ENCODE measurements around the gene CHRM3.

The CHRM3 gene

DNA sequence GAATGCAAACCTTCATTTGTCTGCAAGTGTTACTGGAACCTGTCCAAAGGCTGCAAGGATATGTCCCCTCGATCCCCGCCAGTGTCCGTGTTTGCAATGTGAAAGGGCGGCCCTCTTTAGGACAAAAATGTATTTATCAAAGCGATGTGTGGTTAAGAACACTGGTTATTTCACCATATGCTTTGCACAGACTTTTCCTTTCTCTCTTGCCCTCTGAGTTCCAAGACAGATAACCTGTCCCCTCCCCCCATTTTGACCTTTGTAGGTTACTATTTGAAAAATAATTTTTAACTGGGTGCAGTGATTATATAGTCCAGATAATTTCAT is 1.8 kb downstream of the CHRM3 start:
- Histone ChIP-seq H3K23ac (ENCODE audit: low read length) (peak overlapping the region; percentile 29), H3K36me3 (ENCODE audit: control insufficient read depth in 1 of 2, insufficient read depth in 2 of 2, low read length in 2 of 2) (no peaks in the 10 kb centered on the region), H3K79me2 (ENCODE audit: control insufficient read depth, insufficient read depth, low read length, poor library complexity) (no peaks in the 10 kb centered on the region), H3K18ac (ENCODE audit: low read length) (no peak overlapping the region), H3K14ac (ENCODE audit: low read length) (no peak overlapping the region), H3K9me3 (ENCODE audit: insufficient read depth, low read depth, low read length) (no peaks in the 10 kb centered on the region), H3K27ac (ENCODE audit: low read depth, low read length) (no peak overlapping the region), H3K4ac (ENCODE audit: low read depth, low read length) (no peak overlapping the region), H4K91ac (ENCODE audit: low read depth, low read length) (no peak overlapping the region), H2BK5ac (ENCODE audit: low read depth, low read length, poor library complexity) (no peak overlapping the region), H4K12ac (ENCODE audit: low read depth, low read length) (no peak overlapping the region), H3K27me3 (ENCODE audit: insufficient read depth, low read length) (peaks cover 15% of the 10 kb centered on the region), H4K8ac (ENCODE audit: low read depth, low read length) (no peak overlapping the region), H3K9ac (ENCODE audit: low read length) (no peak overlapping the region), H2BK12ac (ENCODE audit: low read length) (no peak overlapping the region), H3K4me2 (ENCODE audit: low read length) (peak overlapping the region; percentile 76), H3K4me3 (ENCODE audit: low read depth, low read length) (no peak overlapping the region), H3K79me1 (ENCODE audit: low read length) (no peaks in the 10 kb centered on the region), H2AFZ (ENCODE audit: insufficient read depth, low read length, poor library complexity) (no peak overlapping the region), H2BK120ac (ENCODE audit: insufficient read depth, low read length, poor library complexity) (no peak overlapping the region), H2AK5ac (ENCODE audit: low read length) (no peak overlapping the region), H3K4me1 (ENCODE audit: control insufficient read depth in 1 of 2, insufficient read depth in 2 of 2, low read length in 2 of 2) (peaks cover 9 to 13% of the 10 kb centered on the region in 2 experiments)
- DNase-seq = no peak
- WGBS (ENCODE audit: extremely low coverage, insufficient coverage, insufficient read length) = no CpG with 5 or more reads among the region's 5 CpGs

DNA sequence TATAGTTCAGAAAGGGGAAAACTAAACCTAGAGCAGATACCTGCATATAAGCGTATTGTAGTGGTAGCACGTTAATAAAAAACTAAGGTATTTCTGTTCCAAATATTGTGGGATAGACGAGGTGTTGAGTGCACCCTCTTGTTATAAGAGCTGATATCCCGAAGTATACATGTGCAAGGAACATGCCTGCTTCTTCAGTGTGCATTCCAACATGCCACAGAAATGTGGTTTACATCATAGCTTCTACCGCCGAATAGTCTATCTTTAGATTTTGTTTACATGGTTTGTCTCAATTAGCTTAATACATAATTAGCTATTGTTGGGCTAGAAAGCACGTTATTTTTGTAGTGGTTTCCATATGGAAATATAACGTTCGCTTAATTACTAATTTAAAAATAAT is 2.2 kb downstream of the CHRM3 start:
- Histone ChIP-seq H4K91ac (ENCODE audit: low read depth, low read length) (no peak overlapping the region), H2BK12ac (ENCODE audit: low read length) (no peak overlapping the region), H3K79me1 (ENCODE audit: low read length) (no peaks in the 10 kb centered on the region), H2BK5ac (ENCODE audit: low read depth, low read length, poor library complexity) (no peak overlapping the region), H3K18ac (ENCODE audit: low read length) (no peak overlapping the region), H3K23ac (ENCODE audit: low read length) (no peak overlapping the region), H4K12ac (ENCODE audit: low read depth, low read length) (no peak overlapping the region), H4K8ac (ENCODE audit: low read depth, low read length) (no peak overlapping the region), H2AFZ (ENCODE audit: insufficient read depth, low read length, poor library complexity) (no peak overlapping the region), H3K36me3 (ENCODE audit: control insufficient read depth in 1 of 2, insufficient read depth in 2 of 2, low read length in 2 of 2) (no peaks in the 10 kb centered on the region), H3K14ac (ENCODE audit: low read length) (no peak overlapping the region), H2BK120ac (ENCODE audit: insufficient read depth, low read length, poor library complexity) (no peak overlapping the region), H3K27me3 (ENCODE audit: insufficient read depth, low read length) (peaks cover 15% of the 10 kb centered on the region), H3K4me3 (ENCODE audit: low read depth, low read length) (no peak overlapping the region), H3K9me3 (ENCODE audit: insufficient read depth, low read depth, low read length) (no peaks in the 10 kb centered on the region), H3K27ac (ENCODE audit: low read depth, low read length) (no peak overlapping the region), H2AK5ac (ENCODE audit: low read length) (no peak overlapping the region), H3K9ac (ENCODE audit: low read length) (no peak overlapping the region), H3K4me2 (ENCODE audit: low read length) (no peak overlapping the region), H3K79me2 (ENCODE audit: control insufficient read depth, insufficient read depth, low read length, poor library complexity) (no peaks in the 10 kb centered on the region), H3K4ac (ENCODE audit: low read depth, low read length) (no peak overlapping the region), H3K4me1 (ENCODE audit: control insufficient read depth in 1 of 2, insufficient read depth in 2 of 2, low read length in 2 of 2) (peaks cover 9 to 13% of the 10 kb centered on the region in 2 experiments)
- no peak for DNase-seq
- no CpG with 5 or more reads among the region's 9 CpGs for WGBS (ENCODE audit: extremely low coverage, insufficient coverage, insufficient read length)

DNA sequence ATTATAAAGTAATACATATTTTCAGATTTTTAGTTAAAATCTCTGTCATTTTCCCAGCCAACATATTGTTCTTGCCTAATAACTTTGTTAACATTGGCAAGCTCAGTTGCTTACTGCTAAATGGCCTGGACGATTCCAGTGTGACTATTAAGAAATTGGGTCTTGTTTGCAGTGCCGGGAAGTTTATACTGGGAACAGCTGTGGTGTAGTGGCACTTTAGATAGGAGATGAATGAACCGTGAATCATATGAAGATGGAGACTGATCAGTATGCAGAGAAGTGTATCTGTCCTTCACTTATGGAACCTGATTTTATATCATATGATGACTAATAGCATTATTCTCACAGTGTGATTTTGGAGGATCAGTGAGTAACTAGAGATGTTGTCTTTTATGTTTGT is 3.3 kb downstream of the CHRM3 start:
- Histone ChIP-seq H3K23ac (ENCODE audit: low read length) (no peak overlapping the region), H2AK5ac (ENCODE audit: low read length) (no peak overlapping the region), H2AFZ (ENCODE audit: insufficient read depth, low read length, poor library complexity) (no peak overlapping the region), H2BK5ac (ENCODE audit: low read depth, low read length, poor library complexity) (no peak overlapping the region), H3K4ac (ENCODE audit: low read depth, low read length) (no peak overlapping the region), H3K36me3 (ENCODE audit: control insufficient read depth in 1 of 2, insufficient read depth in 2 of 2, low read length in 2 of 2) (no peaks in the 10 kb centered on the region), H3K4me3 (ENCODE audit: low read depth, low read length) (no peak overlapping the region), H3K18ac (ENCODE audit: low read length) (no peak overlapping the region), H3K9me3 (ENCODE audit: insufficient read depth, low read depth, low read length) (no peaks in the 10 kb centered on the region), H3K14ac (ENCODE audit: low read length) (no peak overlapping the region), H3K79me2 (ENCODE audit: control insufficient read depth, insufficient read depth, low read length, poor library complexity) (no peaks in the 10 kb centered on the region), H3K4me1 (ENCODE audit: control insufficient read depth in 1 of 2, insufficient read depth in 2 of 2, low read length in 2 of 2) (peaks cover 9 to 13% of the 10 kb centered on the region in 2 experiments), H2BK120ac (ENCODE audit: insufficient read depth, low read length, poor library complexity) (no peak overlapping the region), H3K27ac (ENCODE audit: low read depth, low read length) (no peak overlapping the region), H4K12ac (ENCODE audit: low read depth, low read length) (no peak overlapping the region), H2BK12ac (ENCODE audit: low read length) (no peak overlapping the region), H3K79me1 (ENCODE audit: low read length) (no peaks in the 10 kb centered on the region), H3K9ac (ENCODE audit: low read length) (no peak overlapping the region), H3K4me2 (ENCODE audit: low read length) (no peak overlapping the region), H4K91ac (ENCODE audit: low read depth, low read length) (no peak overlapping the region), H4K8ac (ENCODE audit: low read depth, low read length) (no peak overlapping the region), H3K27me3 (ENCODE audit: insufficient read depth, low read length) (peaks cover 15% of the 10 kb centered on the region)
- DNase-seq = no peak
- WGBS (ENCODE audit: extremely low coverage, insufficient coverage, insufficient read length) = no CpG with 5 or more reads among the region's 3 CpGs

DNA sequence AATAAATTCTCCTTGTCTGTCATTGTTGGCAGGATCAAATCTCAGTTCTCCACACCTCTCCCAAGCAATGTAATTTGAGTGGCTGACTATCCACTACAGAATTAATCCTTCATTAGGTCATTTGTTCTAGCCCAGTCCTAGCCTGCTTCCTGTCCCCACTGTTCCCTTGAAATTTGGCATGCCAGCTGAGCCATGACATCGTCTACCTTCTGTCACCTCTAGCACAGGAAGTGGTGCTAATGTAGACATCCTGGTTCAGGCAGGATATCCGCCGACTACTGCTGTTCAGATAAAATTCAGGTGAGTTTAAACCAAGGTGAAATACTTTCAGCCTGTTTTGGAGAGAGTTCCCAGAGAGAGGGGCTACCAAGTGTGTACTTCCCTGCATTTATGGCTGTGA is 5.9 kb downstream of the CHRM3 start:
- no CpG with 5 or more reads among the region's 3 CpGs for WGBS (ENCODE audit: extremely low coverage, insufficient coverage, insufficient read length)
- Histone ChIP-seq H3K18ac (ENCODE audit: low read length) (no peak overlapping the region), H3K27me3 (ENCODE audit: insufficient read depth, low read length) (peaks cover 9% of the 10 kb centered on the region), H3K79me1 (ENCODE audit: low read length) (no peaks in the 10 kb centered on the region), H3K27ac (ENCODE audit: low read depth, low read length) (no peak overlapping the region), H2BK5ac (ENCODE audit: low read depth, low read length, poor library complexity) (no peak overlapping the region), H2AFZ (ENCODE audit: insufficient read depth, low read length, poor library complexity) (no peak overlapping the region), H3K9ac (ENCODE audit: low read length) (no peak overlapping the region), H3K4ac (ENCODE audit: low read depth, low read length) (no peak overlapping the region), H2BK120ac (ENCODE audit: insufficient read depth, low read length, poor library complexity) (no peak overlapping the region), H3K4me1 (ENCODE audit: control insufficient read depth in 1 of 2, insufficient read depth in 2 of 2, low read length in 2 of 2) (peaks cover under 1 to 1% of the 10 kb centered on the region in 2 experiments), H4K12ac (ENCODE audit: low read depth, low read length) (no peak overlapping the region), H3K9me3 (ENCODE audit: insufficient read depth, low read depth, low read length) (no peaks in the 10 kb centered on the region), H2AK5ac (ENCODE audit: low read length) (no peak overlapping the region), H4K8ac (ENCODE audit: low read depth, low read length) (no peak overlapping the region), H3K79me2 (ENCODE audit: control insufficient read depth, insufficient read depth, low read length, poor library complexity) (no peaks in the 10 kb centered on the region), H3K36me3 (ENCODE audit: control insufficient read depth in 1 of 2, insufficient read depth in 2 of 2, low read length in 2 of 2) (no peaks in the 10 kb centered on the region), H2BK12ac (ENCODE audit: low read length) (no peak overlapping the region), H3K23ac (ENCODE audit: low read length) (no peak overlapping the region), H3K4me2 (ENCODE audit: low read length) (no peak overlapping the region), H3K4me3 (ENCODE audit: low read depth, low read length) (no peak overlapping the region), H3K14ac (ENCODE audit: low read length) (no peak overlapping the region), H4K91ac (ENCODE audit: low read depth, low read length) (no peak overlapping the region)
- no peak for DNase-seq

All from trophoblast cell (in vitro differentiated cells and primary cell).